Measurements from ENCODE around the gene GSTM4. TPM values are rescaled to one million over a fixed set of nuclear protein-coding genes. Genes with fewer than 3 reads are reported as not detected.

GSTM4 gene
- total RNA-seq, 1 experiment from 2014 or later, result 22.0 TPM

DNA sequence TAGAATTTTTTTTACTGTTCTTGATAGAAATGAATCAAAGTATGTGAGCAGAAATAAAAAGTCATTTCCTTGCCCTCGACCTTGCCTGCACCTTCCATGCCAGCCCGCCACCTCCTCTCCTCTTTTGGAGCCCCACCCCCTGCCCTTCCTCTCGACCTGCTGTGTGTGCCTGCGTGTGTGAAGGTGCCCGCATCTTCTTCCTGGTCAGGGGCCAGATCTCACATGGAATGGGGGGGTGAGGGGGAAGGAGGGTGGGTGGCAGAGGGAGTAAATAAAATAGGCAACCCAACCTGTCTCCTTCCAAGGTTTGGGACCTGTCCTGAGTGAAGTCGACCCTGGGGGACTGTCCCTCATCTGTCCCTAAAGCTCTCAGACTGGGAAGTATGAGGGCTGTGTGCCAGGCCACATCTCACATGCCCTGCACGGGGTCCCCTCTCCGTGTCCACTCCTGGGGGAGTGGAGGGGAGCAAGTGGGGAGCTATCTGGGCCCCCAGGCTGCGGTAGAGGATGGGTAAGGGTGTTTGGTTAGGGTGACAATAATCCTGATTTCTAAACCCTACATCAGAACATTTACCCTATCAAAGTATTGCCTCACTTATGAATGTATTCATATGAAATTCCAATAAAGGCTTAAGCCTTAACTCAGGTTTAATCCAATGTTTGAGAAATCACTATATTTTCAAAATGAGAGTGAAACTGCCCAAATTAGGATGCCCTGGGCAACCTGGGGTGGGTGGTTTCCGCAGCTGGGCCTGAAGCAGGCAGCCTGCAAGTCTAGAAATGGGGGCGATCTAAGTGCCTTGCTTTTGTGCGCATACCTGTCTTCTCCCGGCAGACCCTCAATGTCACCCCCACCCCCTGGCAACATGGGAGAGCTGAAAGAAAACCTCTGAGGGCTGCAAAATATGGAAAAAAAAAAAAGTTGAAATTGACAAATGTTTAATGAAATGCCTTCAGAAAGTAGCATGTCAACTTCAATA, 20.8 kb upstream of the GSTM4 start:
- ATAC-seq, result no peak
- POLR2A ChIA-PET, result no interaction called here
- no peaks in the 10 kb centered on the region for H3K36me3 ChIP-seq (ENCODE audit: control insufficient read depth, insufficient read depth, low read length)
- no peak overlapping the region; the same call in 1 of the 2 replicates for H3K27ac ChIP-seq (ENCODE audit: low read length)
- intact Hi-C loops (cut with micrococcal nuclease; ENCODE audit: unreplicated experiment), result no loop called here
- DNase-seq (ENCODE audit: low read depth, low spot score), result no peak
- H3K27me3 ChIP-seq (ENCODE audit: control insufficient read depth, insufficient read depth, low read length), result no peaks in the 10 kb centered on the region
- no TSS peak for BruUV-seq (replicated peaks)
- CTCF ChIA-PET, result interaction anchor here (0.5 kb wide), 1 partner anchor 357 kb away, joined by 4 read pairs; no protein-coding TSS in a partner anchor
- in situ Hi-C loops (cut with HindIII; ENCODE audit: low pct_unique_long_range_greater_than_20kb, low sequenced_read_pairs), result no loop called here
- no peaks in the 10 kb centered on the region for H3K9me3 ChIP-seq (ENCODE audit: control insufficient read depth, insufficient read depth, low read depth, low read length)
- H3K4me1 ChIP-seq (ENCODE audit: control insufficient read depth, insufficient read depth, low read length), result no peaks in the 10 kb centered on the region; the same call in none of the 2 replicates
- no peak overlapping the region for H3K4me3 ChIP-seq (ENCODE audit: low read depth in 2 of 2, low read length in 2 of 2)
- TF ChIP-seq, protein P1, sequence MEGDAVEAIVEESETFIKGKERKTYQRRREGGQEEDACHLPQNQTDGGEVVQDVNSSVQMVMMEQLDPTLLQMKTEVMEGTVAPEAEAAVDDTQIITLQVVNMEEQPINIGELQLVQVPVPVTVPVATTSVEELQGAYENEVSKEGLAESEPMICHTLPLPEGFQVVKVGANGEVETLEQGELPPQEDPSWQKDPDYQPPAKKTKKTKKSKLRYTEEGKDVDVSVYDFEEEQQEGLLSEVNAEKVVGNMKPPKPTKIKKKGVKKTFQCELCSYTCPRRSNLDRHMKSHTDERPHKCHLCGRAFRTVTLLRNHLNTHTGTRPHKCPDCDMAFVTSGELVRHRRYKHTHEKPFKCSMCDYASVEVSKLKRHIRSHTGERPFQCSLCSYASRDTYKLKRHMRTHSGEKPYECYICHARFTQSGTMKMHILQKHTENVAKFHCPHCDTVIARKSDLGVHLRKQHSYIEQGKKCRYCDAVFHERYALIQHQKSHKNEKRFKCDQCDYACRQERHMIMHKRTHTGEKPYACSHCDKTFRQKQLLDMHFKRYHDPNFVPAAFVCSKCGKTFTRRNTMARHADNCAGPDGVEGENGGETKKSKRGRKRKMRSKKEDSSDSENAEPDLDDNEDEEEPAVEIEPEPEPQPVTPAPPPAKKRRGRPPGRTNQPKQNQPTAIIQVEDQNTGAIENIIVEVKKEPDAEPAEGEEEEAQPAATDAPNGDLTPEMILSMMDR (IDR thresholded peaks at IDR 0.05), result no peak
- TF ChIP-seq, protein P2, sequence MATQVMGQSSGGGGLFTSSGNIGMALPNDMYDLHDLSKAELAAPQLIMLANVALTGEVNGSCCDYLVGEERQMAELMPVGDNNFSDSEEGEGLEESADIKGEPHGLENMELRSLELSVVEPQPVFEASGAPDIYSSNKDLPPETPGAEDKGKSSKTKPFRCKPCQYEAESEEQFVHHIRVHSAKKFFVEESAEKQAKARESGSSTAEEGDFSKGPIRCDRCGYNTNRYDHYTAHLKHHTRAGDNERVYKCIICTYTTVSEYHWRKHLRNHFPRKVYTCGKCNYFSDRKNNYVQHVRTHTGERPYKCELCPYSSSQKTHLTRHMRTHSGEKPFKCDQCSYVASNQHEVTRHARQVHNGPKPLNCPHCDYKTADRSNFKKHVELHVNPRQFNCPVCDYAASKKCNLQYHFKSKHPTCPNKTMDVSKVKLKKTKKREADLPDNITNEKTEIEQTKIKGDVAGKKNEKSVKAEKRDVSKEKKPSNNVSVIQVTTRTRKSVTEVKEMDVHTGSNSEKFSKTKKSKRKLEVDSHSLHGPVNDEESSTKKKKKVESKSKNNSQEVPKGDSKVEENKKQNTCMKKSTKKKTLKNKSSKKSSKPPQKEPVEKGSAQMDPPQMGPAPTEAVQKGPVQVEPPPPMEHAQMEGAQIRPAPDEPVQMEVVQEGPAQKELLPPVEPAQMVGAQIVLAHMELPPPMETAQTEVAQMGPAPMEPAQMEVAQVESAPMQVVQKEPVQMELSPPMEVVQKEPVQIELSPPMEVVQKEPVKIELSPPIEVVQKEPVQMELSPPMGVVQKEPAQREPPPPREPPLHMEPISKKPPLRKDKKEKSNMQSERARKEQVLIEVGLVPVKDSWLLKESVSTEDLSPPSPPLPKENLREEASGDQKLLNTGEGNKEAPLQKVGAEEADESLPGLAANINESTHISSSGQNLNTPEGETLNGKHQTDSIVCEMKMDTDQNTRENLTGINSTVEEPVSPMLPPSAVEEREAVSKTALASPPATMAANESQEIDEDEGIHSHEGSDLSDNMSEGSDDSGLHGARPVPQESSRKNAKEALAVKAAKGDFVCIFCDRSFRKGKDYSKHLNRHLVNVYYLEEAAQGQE (IDR thresholded peaks at IDR 0.05; ENCODE audit: insufficient read depth in 1 of 2, low read depth in 2 of 2, low read length in 1 of 2), result no peak
- TF ChIP-seq TCF7L2 (IDR thresholded peaks at IDR 0.05; ENCODE audit: low read depth, low read length), result no peak
- TF ChIP-seq SIN3A (IDR thresholded peaks at IDR 0.05; ENCODE audit: borderline replicate concordance, insufficient read depth, low read depth, low read length), result no peak
- TF ChIP-seq POLR2AphosphoS5 (IDR thresholded peaks at IDR 0.05; ENCODE audit: low read depth, low read length), result no peak

DNA sequence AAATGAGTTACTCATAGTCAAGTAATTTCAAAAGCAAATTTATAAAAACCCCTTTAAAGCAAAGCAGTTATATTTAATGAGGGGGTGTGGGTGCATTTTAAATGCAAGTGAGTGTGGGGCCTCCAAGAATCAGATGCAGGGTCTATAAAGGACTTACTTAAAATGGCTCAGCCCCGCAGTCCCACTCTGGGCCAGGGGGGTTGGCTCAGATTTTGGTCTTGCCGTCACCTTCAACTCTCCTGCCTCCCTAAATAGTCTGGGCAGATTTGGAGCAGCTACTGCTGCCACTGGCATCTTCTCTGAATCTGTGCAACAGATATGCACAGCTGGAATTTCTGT, 20.1 kb upstream of the GSTM4 start:
- BruUV-seq (replicated peaks), result no TSS peak

More for the DNA sequence above, 20.1 kb upstream of the GSTM4 start:
- no peak for TF ChIP-seq POLR2AphosphoS5 (IDR thresholded peaks at IDR 0.05; ENCODE audit: low read depth, low read length)
- TF ChIP-seq, protein P1 (IDR thresholded peaks at IDR 0.05), result no peak
- TF ChIP-seq SIN3A (IDR thresholded peaks at IDR 0.05; ENCODE audit: borderline replicate concordance, insufficient read depth, low read depth, low read length), result no peak
- TF ChIP-seq, protein P2 (IDR thresholded peaks at IDR 0.05; ENCODE audit: insufficient read depth in 1 of 2, low read depth in 2 of 2, low read length in 1 of 2), result no peak
- TF ChIP-seq TCF7L2 (IDR thresholded peaks at IDR 0.05; ENCODE audit: low read depth, low read length), result no peak
- no peak for DNase-seq (ENCODE audit: low read depth, low spot score)
- no peak for ATAC-seq
- no peak overlapping the region for H3K27ac ChIP-seq (ENCODE audit: low read length)
- no peak overlapping the region for H3K4me3 ChIP-seq (ENCODE audit: low read depth in 2 of 2, low read length in 2 of 2)
- in situ Hi-C loops (cut with HindIII; ENCODE audit: low pct_unique_long_range_greater_than_20kb, low sequenced_read_pairs) (no loop called here), intact Hi-C loops (cut with micrococcal nuclease; ENCODE audit: unreplicated experiment) (no loop called here)
- no peaks in the 10 kb centered on the region for H3K9me3 ChIP-seq (ENCODE audit: control insufficient read depth, insufficient read depth, low read depth, low read length)
- CTCF ChIA-PET, result no interaction called here
- POLR2A ChIA-PET, result no interaction called here
- no peaks in the 10 kb centered on the region for H3K27me3 ChIP-seq (ENCODE audit: control insufficient read depth, insufficient read depth, low read length)
- no peaks in the 10 kb centered on the region; the same call in none of the 2 replicates for H3K4me1 ChIP-seq (ENCODE audit: control insufficient read depth, insufficient read depth, low read length)
- H3K36me3 ChIP-seq (ENCODE audit: control insufficient read depth, insufficient read depth, low read length), result no peaks in the 10 kb centered on the region

All from Panc1 (cell line).